Kasumi-1 (cell line): ENCODE data around the gene DMD.
A peak's percentile ranks its signal among the peaks of the same experiment; 100 is the strongest.

ENCODE experiments used
- DNase-seq, 2 experiments: peaks; one replicate each; lab custom pipeline; 2025; lab: John Stamatoyannopoulos, UW

DMD gene

GRCh38 chrX:31112226-31112999, 2098.9 kb downstream of the DMD start:
- DNase-seq, result peak in 1 of 2 experiments; percentile 0

- no peak for DNase-seq
Observed at GRCh38 chrX:31110657-31111056, 2100.7 kb downstream of the DMD start.

- DNase-seq, result peak; percentile 20 to 40
Observed at GRCh38 chrX:31099536-31100090, 2111.7 kb downstream of the DMD start.

GRCh38 chrX:31098079-31098478, 2113.3 kb downstream of the DMD start:
- no peak for DNase-seq

- DNase-seq, result no peak
Observed at GRCh38 chrX:31093639-31093975, 2117.7 kb downstream of the DMD start.

GRCh38 chrX:31092970-31093638, 2118.2 kb downstream of the DMD start:
- no peak for DNase-seq

GRCh38 chrX:31092476-31092875, 2118.9 kb downstream of the DMD start:
- DNase-seq, result no peak

- DNase-seq, result no peak
Observed at GRCh38 chrX:31091819-31092218, 2119.5 kb downstream of the DMD start.

- DNase-seq, result no peak
Observed at GRCh38 chrX:31074522-31074921, 2136.8 kb downstream of the DMD start.

- DNase-seq, result no peak
Observed at GRCh38 chrX:31071725-31072124, 2139.6 kb downstream of the DMD start, which contains the start of gene FTHL17. FTHL17 (minus strand) TSS chrX:31072041; CDS start chrX:31071953, 88 bp downstream.

- no peak for DNase-seq
Observed at GRCh38 chrX:31071262-31071661, 2140.1 kb downstream of the DMD start.

- DNase-seq, result no peak
Observed at GRCh38 chrX:31070057-31070468, 2141.3 kb downstream of the DMD start.
